C4-2B (cell line): ENCODE data around the gene KCNJ2.

Experiments
- ZFX ChIP-seq: fragments of 450-650 bp; IDR thresholded peaks from 2 replicates; pipeline ENCODE4 v1.6.1; 2017
- TF ChIP-seq, protein P1 (sequence below): fragments of 450-650 bp; conservative IDR thresholded peaks from 2 replicates; pipeline ENCODE4 v1.5.1; 2017; ENCODE audit warnings: mild to moderate bottlenecking

DNA sequence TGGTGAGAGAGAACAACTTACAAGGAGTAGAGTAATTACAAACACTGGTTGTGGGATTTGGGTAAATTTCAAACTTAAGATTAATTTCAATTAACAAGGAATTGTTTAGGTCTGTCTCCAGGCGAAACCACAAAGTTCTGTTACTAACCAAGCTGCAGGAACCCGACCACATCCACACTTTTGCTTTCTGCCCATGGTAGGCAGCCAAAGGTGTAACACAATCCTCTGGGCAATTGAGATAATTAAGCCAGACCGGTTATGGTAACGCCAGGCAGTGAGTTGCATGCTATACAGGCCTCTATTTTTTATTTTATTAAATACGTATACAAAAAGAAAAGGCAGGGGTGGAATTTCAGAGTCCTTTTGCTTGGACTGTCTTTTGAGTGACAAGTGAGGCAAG, 12.0 kb downstream of the KCNJ2 start:
- TF ChIP-seq, protein P1, sequence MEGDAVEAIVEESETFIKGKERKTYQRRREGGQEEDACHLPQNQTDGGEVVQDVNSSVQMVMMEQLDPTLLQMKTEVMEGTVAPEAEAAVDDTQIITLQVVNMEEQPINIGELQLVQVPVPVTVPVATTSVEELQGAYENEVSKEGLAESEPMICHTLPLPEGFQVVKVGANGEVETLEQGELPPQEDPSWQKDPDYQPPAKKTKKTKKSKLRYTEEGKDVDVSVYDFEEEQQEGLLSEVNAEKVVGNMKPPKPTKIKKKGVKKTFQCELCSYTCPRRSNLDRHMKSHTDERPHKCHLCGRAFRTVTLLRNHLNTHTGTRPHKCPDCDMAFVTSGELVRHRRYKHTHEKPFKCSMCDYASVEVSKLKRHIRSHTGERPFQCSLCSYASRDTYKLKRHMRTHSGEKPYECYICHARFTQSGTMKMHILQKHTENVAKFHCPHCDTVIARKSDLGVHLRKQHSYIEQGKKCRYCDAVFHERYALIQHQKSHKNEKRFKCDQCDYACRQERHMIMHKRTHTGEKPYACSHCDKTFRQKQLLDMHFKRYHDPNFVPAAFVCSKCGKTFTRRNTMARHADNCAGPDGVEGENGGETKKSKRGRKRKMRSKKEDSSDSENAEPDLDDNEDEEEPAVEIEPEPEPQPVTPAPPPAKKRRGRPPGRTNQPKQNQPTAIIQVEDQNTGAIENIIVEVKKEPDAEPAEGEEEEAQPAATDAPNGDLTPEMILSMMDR = no peak
- no peak for TF ChIP-seq ZFX
